OCI-M2 (cell line): ENCODE measurements around the gene SLC7A9.
"Not testable (repeated sequence)": the region's sequence is repeated elsewhere in the genome, so short reads cannot be mapped to it uniquely, and the experiment has no call there.

Source experiments
- DNase-seq: peaks from one replicate; lab custom pipeline; 2025; ENCODE audit not compliant: unreplicated experiment; lab: John Stamatoyannopoulos, UW

SLC7A9 gene

GRCh38 chr19:32864318-32865007, 5.1 kb downstream of the SLC7A9 start:
- no peak for DNase-seq

- no peak for DNase-seq
Observed at GRCh38 chr19:32863841-32864240, 5.7 kb downstream of the SLC7A9 start.

- DNase-seq = no peak
Observed at GRCh38 chr19:32863301-32863700, 6.3 kb downstream of the SLC7A9 start.

- DNase-seq = no peak
Observed at GRCh38 chr19:32862741-32863140, 6.8 kb downstream of the SLC7A9 start.

- DNase-seq = no peak
Observed at GRCh38 chr19:32862173-32862572, 7.4 kb downstream of the SLC7A9 start.

- DNase-seq = no peak
Observed at GRCh38 chr19:32861596-32861995, 8.0 kb downstream of the SLC7A9 start.

GRCh38 chr19:32859591-32859990, 10.0 kb downstream of the SLC7A9 start:
- DNase-seq = no peak

GRCh38 chr19:32858559-32858958, 11.0 kb downstream of the SLC7A9 start:
- no peak for DNase-seq

- DNase-seq = no peak
Observed at GRCh38 chr19:32858155-32858554, 11.4 kb downstream of the SLC7A9 start.

- no peak for DNase-seq
Observed at GRCh38 chr19:32857584-32857983, 12.0 kb downstream of the SLC7A9 start.

- DNase-seq = not testable (repeated sequence)
Observed at GRCh38 chr19:32856818-32857217, 12.7 kb downstream of the SLC7A9 start.

GRCh38 chr19:32852216-32852615, 17.4 kb downstream of the SLC7A9 start:
- DNase-seq = no peak

GRCh38 chr19:32848035-32848434, 21.5 kb downstream of the SLC7A9 start:
- not testable (repeated sequence) for DNase-seq

GRCh38 chr19:32843716-32844245, 25.8 kb downstream of the SLC7A9 start:
- DNase-seq = no peak

GRCh38 chr19:32842061-32842460, 27.5 kb downstream of the SLC7A9 start:
- DNase-seq = no peak

GRCh38 chr19:32837531-32837930, 32.0 kb downstream of the SLC7A9 start:
- DNase-seq = no peak

GRCh38 chr19:32833388-32833787, 36.2 kb downstream of the SLC7A9 start:
- DNase-seq = not testable (repeated sequence)

GRCh38 chr19:32832825-32833224, 36.7 kb downstream of the SLC7A9 start:
- not testable (repeated sequence) for DNase-seq

- DNase-seq = not testable (repeated sequence)
Observed at GRCh38 chr19:32832094-32832493, 37.5 kb downstream of the SLC7A9 start.

GRCh38 chr19:32831611-32832010, 38.0 kb downstream of the SLC7A9 start:
- no peak for DNase-seq

- DNase-seq = no peak
Observed at GRCh38 chr19:32830231-32831014, 39.1 kb downstream of the SLC7A9 start.

GRCh38 chr19:32829345-32829896, 40.1 kb downstream of the SLC7A9 start:
- no peak for DNase-seq
